Measurements from ENCODE around the gene BMP3. TPM values are rescaled to one million over a fixed set of nuclear protein-coding genes. Genes with fewer than 3 reads are reported as not detected.

Gene BMP3
- polyA plus RNA-seq, 1 of the 3 experiments (the other 2 are of a cell fraction), result 0.12 TPM

DNA sequence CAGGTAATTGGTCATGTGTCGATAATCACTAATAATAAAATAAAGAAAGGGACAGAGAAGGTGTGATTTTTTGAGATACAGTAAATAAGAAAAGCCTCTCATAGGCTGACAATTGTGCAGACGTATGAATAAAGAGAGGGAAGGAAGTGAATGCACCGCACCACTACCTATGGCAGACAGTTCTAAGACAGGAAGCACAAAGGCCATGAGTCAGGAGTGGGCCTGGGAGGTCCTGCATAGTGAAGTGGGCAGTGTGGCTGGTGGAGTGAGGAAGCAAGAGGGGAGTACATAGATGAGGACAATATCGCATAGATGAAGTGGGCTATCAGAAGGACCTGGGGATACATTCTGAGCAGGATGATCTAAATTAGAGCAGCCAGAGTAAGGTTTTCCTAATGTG lies 75.6 kb downstream of the BMP3 start:
- Histone ChIP-seq H3K27me3 (ENCODE audit: insufficient read depth) (peaks cover 20% of the 10 kb centered on the region), H4K20me1 (ENCODE audit: insufficient read depth) (no peaks in the 10 kb centered on the region), H3K36me3 (replicated peaks in 1 of 2; ENCODE audit: control insufficient read depth in 1 of 2, insufficient read depth in 2 of 2, low read length in 1 of 2) (no peaks in the 10 kb centered on the region), H3K9me3 (no peaks in the 10 kb centered on the region), H3K79me2 (ENCODE audit: insufficient read depth) (no peaks in the 10 kb centered on the region), H3K4me1 (ENCODE audit: control insufficient read depth in 1 of 2, insufficient read depth in 2 of 2, low read depth in 1 of 2, low read length in 1 of 2) (no peaks in the 10 kb centered on the region), H3K27ac (ENCODE audit: low read depth in 2 of 2, low read length in 1 of 2) (no peak overlapping the region), H3K9ac (no peak overlapping the region), H3K4me2 (no peak overlapping the region), H3K9me2 (no peaks in the 10 kb centered on the region), H2AFZ (ENCODE audit: low read depth) (no peak overlapping the region), H3F3A (replicated peaks; ENCODE audit: insufficient read depth) (no peaks in the 10 kb centered on the region), H3K4me3 (ENCODE audit: low read depth in 2 of 2, low read length in 1 of 2) (no peak overlapping the region)
- WGBS (ENCODE audit: low lambda C conversion rate), result 24% methylated on average over 4 of the region's 4 CpGs
- DNase-seq, result no peak
- CTCF ChIA-PET, result no interaction called here
- TF ChIP-seq, protein P1, sequence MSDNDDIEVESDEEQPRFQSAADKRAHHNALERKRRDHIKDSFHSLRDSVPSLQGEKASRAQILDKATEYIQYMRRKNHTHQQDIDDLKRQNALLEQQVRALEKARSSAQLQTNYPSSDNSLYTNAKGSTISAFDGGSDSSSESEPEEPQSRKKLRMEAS (IDR thresholded peaks at IDR 0.05; ENCODE audit: low read depth), result no peak
- no peak for TF ChIP-seq TEAD4 (IDR thresholded peaks at IDR 0.05; ENCODE audit: borderline replicate concordance, insufficient read depth)
- no peak for TF ChIP-seq MEF2A (IDR thresholded peaks at IDR 0.05; ENCODE audit: borderline replicate concordance, low read depth)
- no peak for TF ChIP-seq SMC3 (IDR thresholded peaks at IDR 0.05; ENCODE audit: low read depth, low read length)
- TF ChIP-seq NFIC (IDR thresholded peaks at IDR 0.05; ENCODE audit: borderline replicate concordance), result no peak
- TF ChIP-seq, protein P2, sequence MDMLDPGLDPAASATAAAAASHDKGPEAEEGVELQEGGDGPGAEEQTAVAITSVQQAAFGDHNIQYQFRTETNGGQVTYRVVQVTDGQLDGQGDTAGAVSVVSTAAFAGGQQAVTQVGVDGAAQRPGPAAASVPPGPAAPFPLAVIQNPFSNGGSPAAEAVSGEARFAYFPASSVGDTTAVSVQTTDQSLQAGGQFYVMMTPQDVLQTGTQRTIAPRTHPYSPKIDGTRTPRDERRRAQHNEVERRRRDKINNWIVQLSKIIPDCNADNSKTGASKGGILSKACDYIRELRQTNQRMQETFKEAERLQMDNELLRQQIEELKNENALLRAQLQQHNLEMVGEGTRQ (IDR thresholded peaks at IDR 0.05; ENCODE audit: borderline replicate concordance, low read depth, low read length), result no peak
- no peak for TF ChIP-seq SIN3A (IDR thresholded peaks at IDR 0.05; ENCODE audit: borderline replicate concordance, low read depth, low read length)
- no peak for TF ChIP-seq RXRA (IDR thresholded peaks at IDR 0.05; ENCODE audit: borderline replicate concordance, low read depth)
- TF ChIP-seq RCOR1 (IDR thresholded peaks at IDR 0.05; ENCODE audit: low read length), result no peak
- TF ChIP-seq, protein P3, sequence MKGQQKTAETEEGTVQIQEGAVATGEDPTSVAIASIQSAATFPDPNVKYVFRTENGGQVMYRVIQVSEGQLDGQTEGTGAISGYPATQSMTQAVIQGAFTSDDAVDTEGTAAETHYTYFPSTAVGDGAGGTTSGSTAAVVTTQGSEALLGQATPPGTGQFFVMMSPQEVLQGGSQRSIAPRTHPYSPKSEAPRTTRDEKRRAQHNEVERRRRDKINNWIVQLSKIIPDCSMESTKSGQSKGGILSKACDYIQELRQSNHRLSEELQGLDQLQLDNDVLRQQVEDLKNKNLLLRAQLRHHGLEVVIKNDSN (IDR thresholded peaks at IDR 0.05; ENCODE audit: borderline replicate concordance, low read depth), result no peak
- TF ChIP-seq TAF1 (IDR thresholded peaks at IDR 0.05; ENCODE audit: borderline replicate concordance, low read depth, low read length), result no peak
- TF ChIP-seq CHD2 (IDR thresholded peaks at IDR 0.05; ENCODE audit: low read length, partially characterized antibody), result no peak
- TF ChIP-seq FOXM1 (IDR thresholded peaks at IDR 0.05; ENCODE audit: low read depth), result no peak
- no peak for TF ChIP-seq GATA2 (CRISPR knock-in tag; IDR thresholded peaks at IDR 0.05)
- POLR2A ChIA-PET, result no interaction called here

Other genes starting within 250 kb of the BMP3 start
- gene PRKG2, start 184.5 kb downstream of the BMP3 start, polyA plus RNA-seq (2012; rRNA removed), result not detected in 2 replicates